Measurements from ENCODE around the gene MTLN. TPM values are rescaled to one million over a fixed set of nuclear protein-coding genes. Genes with fewer than 3 reads are reported as not detected.
"Not testable (repeated sequence)": the region's sequence is repeated elsewhere in the genome, so short reads cannot be mapped to it uniquely, and the experiment has no call there.

Gene MTLN
- total and polyA plus RNA-seq, 8 donors: 6.4 to 426 (median 138) TPM

DNA sequence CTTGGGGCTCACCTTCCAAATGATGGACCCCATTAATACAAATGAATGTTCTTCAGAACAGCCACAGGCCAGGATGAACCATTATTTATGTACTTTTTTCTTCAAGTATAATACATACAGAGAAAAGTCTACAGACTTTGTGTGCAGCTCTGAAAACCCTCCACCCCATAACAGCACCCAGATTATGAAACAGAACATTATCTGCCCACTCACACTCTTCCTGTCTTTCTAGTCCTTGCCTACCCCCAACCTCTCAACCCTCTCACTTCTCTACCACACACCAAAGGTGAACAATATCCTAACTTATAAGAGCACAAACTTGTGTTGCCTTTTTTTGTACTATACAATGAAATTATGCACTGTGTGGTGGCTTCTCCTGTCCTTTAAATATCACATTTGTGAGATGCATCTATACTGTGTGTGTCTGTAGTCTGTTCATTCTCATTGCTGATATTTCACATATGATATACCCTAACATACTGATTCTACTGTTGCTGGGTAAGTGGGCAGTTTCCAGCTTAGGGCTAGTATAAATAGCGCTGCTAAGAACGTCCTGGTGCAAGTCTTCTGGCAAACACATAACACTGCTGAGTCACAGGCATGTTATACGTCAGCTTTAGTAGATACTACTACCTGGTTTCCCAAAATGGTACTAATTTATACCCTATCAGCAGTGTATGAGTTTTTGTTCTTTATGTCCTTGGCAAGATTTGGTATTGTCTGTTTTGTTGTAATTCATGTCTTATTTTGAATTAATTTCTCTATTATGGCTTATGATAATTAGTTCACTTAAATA lies 6.5 kb downstream of the MTLN start:
- H3K4me1 ChIP-seq: peaks cover 8 to 28% (median 17%) of the 10 kb centered on the region in 4 donors
- peaks cover 0 to 21% (median 17%) of the 10 kb centered on the region in 4 donors for H3K36me3 ChIP-seq
- no peak for DNase-seq
- intact Hi-C loops (cut with DNase I; ENCODE audit: low total_unique reads): no loop called here
- no peaks in the 10 kb centered on the region for H3K27me3 ChIP-seq
- no peaks in the 10 kb centered on the region for H3K9me3 ChIP-seq
- 29 to 53% (median 38%) methylated on average over 3 of the region's 3 CpGs for WGBS, 5 donors
- no peak for TF ChIP-seq EP300 (IDR thresholded peaks at IDR 0.05)
- TF ChIP-seq POLR2A (IDR thresholded peaks at IDR 0.05): no peak
- TF ChIP-seq, protein P1, sequence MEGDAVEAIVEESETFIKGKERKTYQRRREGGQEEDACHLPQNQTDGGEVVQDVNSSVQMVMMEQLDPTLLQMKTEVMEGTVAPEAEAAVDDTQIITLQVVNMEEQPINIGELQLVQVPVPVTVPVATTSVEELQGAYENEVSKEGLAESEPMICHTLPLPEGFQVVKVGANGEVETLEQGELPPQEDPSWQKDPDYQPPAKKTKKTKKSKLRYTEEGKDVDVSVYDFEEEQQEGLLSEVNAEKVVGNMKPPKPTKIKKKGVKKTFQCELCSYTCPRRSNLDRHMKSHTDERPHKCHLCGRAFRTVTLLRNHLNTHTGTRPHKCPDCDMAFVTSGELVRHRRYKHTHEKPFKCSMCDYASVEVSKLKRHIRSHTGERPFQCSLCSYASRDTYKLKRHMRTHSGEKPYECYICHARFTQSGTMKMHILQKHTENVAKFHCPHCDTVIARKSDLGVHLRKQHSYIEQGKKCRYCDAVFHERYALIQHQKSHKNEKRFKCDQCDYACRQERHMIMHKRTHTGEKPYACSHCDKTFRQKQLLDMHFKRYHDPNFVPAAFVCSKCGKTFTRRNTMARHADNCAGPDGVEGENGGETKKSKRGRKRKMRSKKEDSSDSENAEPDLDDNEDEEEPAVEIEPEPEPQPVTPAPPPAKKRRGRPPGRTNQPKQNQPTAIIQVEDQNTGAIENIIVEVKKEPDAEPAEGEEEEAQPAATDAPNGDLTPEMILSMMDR (IDR thresholded peaks at IDR 0.05): no peak
- TF ChIP-seq POLR2AphosphoS5 (IDR thresholded peaks at IDR 0.05): no peak
- peak overlapping the region in 1 of 5 donors; percentile 77 for H3K27ac ChIP-seq
- H3K4me3 ChIP-seq: peak overlapping the region in 1 of 4 donors; percentile 96

DNA sequence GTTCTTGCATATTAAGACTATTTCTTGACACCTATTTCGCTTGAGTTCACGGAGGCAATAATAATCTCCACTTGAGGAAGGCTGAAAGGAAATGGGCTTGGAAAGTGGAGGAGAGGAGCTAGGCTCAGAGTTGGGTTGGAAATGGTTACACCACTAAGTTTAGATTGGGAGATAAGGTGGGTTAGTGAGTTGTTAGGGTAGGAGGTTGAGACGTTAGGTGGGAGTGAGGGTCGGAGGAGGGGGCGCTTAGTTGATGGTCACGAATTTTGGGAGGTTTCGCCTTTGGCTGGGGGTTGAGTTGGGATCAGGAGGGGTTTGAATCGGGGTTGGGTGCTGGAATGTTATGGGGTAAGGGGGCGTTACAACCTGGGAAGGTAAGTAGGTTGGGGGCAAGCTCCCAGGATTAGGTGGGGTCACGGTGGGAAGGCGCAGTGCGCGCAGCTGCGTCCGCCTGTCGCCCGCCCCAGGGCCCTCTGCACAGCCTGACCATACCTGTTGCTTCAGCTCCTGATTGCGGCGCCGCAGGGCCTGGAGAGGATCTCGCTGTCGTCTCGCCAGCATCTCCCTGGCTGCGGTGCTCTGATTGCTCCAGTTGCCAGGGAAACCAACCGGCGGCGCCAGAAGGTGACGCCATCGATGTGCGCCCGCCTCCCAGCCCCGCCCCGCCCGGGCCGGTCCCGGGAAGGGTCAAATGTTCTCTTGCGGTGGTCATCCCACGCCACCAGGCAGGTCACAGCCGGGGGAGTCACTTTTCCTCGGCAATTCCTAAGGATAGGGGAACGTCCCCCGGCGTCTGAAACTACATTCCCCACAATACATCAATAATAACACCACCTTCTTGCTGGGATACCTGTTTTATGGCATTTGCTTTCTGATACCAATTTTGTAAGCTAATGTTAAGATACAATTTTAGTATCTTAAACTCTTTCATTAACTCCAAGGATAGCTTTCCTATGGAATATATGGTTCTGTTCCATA lies 7.7 kb downstream of the MTLN start, which contains the start of gene NPHP1:
NPHP1 (minus strand) TSS at position 606 of the 978 bp plus-strand sequence; CDS start at position 561, 45 bp downstream.
- Histone ChIP-seq H3K9me3 (no peaks in the 10 kb centered on the region), H3K4me1 (peaks cover 8 to 20% (median 13%) of the 10 kb centered on the region in 4 donors), H3K4me3 (peak within 1 kb of the TSS; percentile 70 to 96 (median 86)), H3K27ac (peak within 1 kb of the TSS; percentile 41 to 79 (median 77)), H3K27me3 (no peaks in the 10 kb centered on the region), H3K36me3 (peaks cover 0 to 21% (median 7%) of the 10 kb centered on the region in 4 donors)
- TF ChIP-seq POLR2A (IDR thresholded peaks at IDR 0.05) (no peak), POLR2AphosphoS5 (IDR thresholded peaks at IDR 0.05) (peak; percentile 58 to 94 (median 76)), EP300 (IDR thresholded peaks at IDR 0.05) (no peak)
- TF ChIP-seq, protein P1 (IDR thresholded peaks at IDR 0.05): peak in 1 of 7 experiments; percentile 23
- peak; percentile 86 to 96 for DNase-seq
- 1 to 2% (median 1%) methylated on average over 26 to 43 of the region's 43 CpGs for WGBS, 5 donors
- intact Hi-C loops (cut with DNase I; ENCODE audit: low total_unique reads): no loop called here

DNA sequence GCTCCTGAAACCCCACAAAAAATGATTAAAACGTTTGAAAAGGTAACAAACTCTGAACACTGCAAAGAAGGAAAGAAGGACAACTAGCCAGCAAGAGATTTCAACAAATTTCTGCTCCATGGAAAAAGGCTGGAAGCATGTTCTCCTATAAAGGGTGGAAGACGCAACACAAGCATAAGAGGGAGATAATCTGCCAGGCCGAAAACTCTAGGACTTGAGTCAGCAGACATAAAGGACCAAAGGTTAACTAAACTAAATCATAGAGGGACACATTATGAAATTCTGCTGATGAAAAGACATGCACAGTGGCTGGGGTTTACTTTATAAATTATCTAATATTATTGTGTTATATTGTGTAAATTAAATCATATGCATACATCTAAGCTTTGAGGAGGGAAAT lies 14.3 kb downstream of the MTLN start:
- no peak for DNase-seq
- no peaks in the 10 kb centered on the region for H3K9me3 ChIP-seq
- no peaks in the 10 kb centered on the region for H3K4me1 ChIP-seq
- 68 to 77% (median 69%) methylated on average over 3 of the region's 3 CpGs for WGBS, 5 donors
- intact Hi-C loops (cut with DNase I; ENCODE audit: low total_unique reads): no loop called here
- H3K27ac ChIP-seq: no peak overlapping the region
- H3K36me3 ChIP-seq: peaks cover 0 to 22% (median 2%) of the 10 kb centered on the region in 4 donors
- no peak for TF ChIP-seq EP300 (IDR thresholded peaks at IDR 0.05)
- H3K4me3 ChIP-seq: no peak overlapping the region
- H3K27me3 ChIP-seq: no peaks in the 10 kb centered on the region

DNA sequence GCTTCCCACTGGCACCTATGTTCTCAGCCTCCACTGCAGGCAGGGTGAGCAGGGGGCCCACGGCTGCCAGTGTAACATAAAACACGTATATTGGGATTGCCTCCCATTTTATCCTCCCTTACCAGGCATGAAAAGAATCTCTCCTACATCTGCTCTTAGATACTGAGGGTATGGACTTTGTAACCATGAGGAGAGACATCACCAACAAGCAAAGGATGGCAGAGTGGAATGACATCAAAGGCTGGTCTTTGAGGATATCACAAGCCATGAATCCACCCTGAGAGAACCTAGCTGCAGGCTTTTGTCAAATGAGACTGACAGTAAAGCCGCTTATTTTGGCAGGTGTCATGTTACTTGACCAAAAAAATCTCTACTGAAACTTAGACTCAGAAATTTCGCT lies 14.9 kb downstream of the MTLN start:
- intact Hi-C loops (cut with DNase I; ENCODE audit: low total_unique reads): no loop called here
- H3K4me1 ChIP-seq: no peaks in the 10 kb centered on the region
- WGBS, 5 donors: 78 to 92% (median 84%) methylated on average over 4 of the region's 4 CpGs
- H3K27ac ChIP-seq: no peak overlapping the region
- no peaks in the 10 kb centered on the region for H3K27me3 ChIP-seq
- TF ChIP-seq, protein P1 (IDR thresholded peaks at IDR 0.05): no peak
- TF ChIP-seq EP300 (IDR thresholded peaks at IDR 0.05): no peak
- TF ChIP-seq POLR2AphosphoS5 (IDR thresholded peaks at IDR 0.05): no peak
- no peak for TF ChIP-seq POLR2A (IDR thresholded peaks at IDR 0.05)
- no peak for DNase-seq
- H3K9me3 ChIP-seq: no peaks in the 10 kb centered on the region
- no peak overlapping the region for H3K4me3 ChIP-seq
- peaks cover 0 to 22% (median 2%) of the 10 kb centered on the region in 4 donors for H3K36me3 ChIP-seq

DNA sequence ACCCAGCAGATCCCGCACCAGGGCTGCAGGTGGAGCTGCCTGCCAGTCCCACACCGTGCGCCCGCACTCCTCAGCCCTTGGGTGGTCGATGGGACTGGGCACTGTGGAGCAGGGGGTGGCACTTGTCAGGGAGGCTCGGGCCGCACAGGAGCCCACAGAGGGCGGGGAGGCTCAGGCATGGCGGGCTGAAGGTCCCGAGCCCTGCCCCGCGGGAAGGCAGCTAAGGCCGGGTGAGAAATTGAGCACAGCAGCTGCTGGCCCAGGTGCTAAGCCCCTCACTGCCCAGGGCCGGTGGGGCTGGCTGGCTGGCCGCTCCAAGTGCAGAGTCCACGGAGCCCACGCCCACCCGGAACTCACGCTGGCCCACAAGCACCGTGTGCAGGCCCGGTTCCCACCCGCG lies 22.2 kb downstream of the MTLN start:
- H3K27ac ChIP-seq; DNase-seq; H3K4me1 ChIP-seq; intact Hi-C loops (cut with DNase I; ENCODE audit: low total_unique reads); H3K4me3 ChIP-seq; H3K27me3 ChIP-seq; H3K9me3 ChIP-seq: not testable (repeated sequence)
- H3K36me3 ChIP-seq: peaks cover 0 to 48% (median 0%) of the 10 kb centered on the region in 4 donors
- 88 to 98% (median 97%) methylated on average over 20 to 23 of the region's 23 CpGs; no CpG with 5 or more reads in 1 of the 5 donors for WGBS, 5 donors
